ENCODE data around the gene RASGRP3. TPM values are rescaled to one million over a fixed set of nuclear protein-coding genes. Genes with fewer than 3 reads are reported as not detected.

The RASGRP3 gene
- total RNA-seq, 1 experiment from 2014 or later, result 0.59 TPM

DNA sequence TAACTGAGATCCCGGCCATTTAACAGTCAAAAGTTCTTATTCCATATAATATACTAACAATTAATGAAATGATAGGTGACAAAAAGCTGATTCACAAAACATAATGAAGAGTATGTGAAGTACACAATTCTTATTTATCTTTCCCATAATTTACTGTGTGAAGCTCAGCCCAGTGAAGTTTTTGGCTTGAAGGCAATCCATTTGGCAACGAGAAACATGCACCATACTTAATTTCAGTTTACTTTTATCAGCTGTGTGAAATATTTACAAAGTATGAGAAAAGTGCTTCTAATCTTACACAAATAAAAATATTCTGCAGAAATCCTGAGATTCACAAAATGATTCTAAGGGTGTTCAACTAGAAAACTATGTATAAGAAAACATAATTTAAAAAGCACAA, 110.3 kb downstream of the RASGRP3 start:
- CTCF ChIA-PET, result interaction anchor here (0.6 kb wide), 1 partner anchor 174 kb away, joined by 3 read pairs; no protein-coding TSS in a partner anchor
- no peak overlapping the region for H2AFZ ChIP-seq (ENCODE audit: low read depth, low read length, poor library complexity, severe bottlenecking)
- BruUV-seq (replicated peaks), result no TSS peak
- no peaks in the 10 kb centered on the region for H3K9me2 ChIP-seq (ENCODE audit: insufficient read depth)
- H3K27me3 ChIP-seq (ENCODE audit: insufficient read depth, low read length), result no peaks in the 10 kb centered on the region
- POLR2A ChIA-PET, result no interaction called here
- H4K20me1 ChIP-seq (ENCODE audit: insufficient read depth), result no peaks in the 10 kb centered on the region
- intact Hi-C loops (cut with micrococcal nuclease), result loop anchor here (10.0 kb wide), 3 partner anchors 112 to 642 kb away; partner anchors contain the start of genes LTBP1 and RASGRP3
- DNase-seq (ENCODE audit: low read depth, low spot score) (no peak), ATAC-seq (no peak)
- H3K36me3 ChIP-seq (ENCODE audit: control insufficient read depth in 1 of 2, insufficient read depth in 2 of 2, low read length in 2 of 2), result peaks cover 19 to 21% of the 10 kb centered on the region in 2 experiments
- H3K9ac ChIP-seq (ENCODE audit: low read length), result no peak overlapping the region
- no peaks in the 10 kb centered on the region for H3K9me3 ChIP-seq (ENCODE audit: control insufficient read depth in 1 of 2, insufficient read depth in 1 of 2, low read depth in 1 of 2, low read length in 2 of 2)
- H3K79me2 ChIP-seq (ENCODE audit: insufficient read depth, low read length), result peaks cover 12% of the 10 kb centered on the region
- H3K4me1 ChIP-seq (ENCODE audit: control insufficient read depth in 1 of 2, insufficient read depth in 2 of 2, low read length in 2 of 2), result no peaks in the 10 kb centered on the region
- no peak for TF ChIP-seq EGR1 (IDR thresholded peaks at IDR 0.05; ENCODE audit: low read depth)
- no peak for TF ChIP-seq TCF7L2 (IDR thresholded peaks at IDR 0.05; ENCODE audit: borderline replicate concordance, extremely low read depth, insufficient read depth, insufficient read length)
- TF ChIP-seq POLR2AphosphoS5 (IDR thresholded peaks at IDR 0.05; ENCODE audit: low read depth, low read length), result no peak
- TF ChIP-seq CBX3 (IDR thresholded peaks at IDR 0.05; ENCODE audit: low read depth), result no peak
- TF ChIP-seq, protein P1, sequence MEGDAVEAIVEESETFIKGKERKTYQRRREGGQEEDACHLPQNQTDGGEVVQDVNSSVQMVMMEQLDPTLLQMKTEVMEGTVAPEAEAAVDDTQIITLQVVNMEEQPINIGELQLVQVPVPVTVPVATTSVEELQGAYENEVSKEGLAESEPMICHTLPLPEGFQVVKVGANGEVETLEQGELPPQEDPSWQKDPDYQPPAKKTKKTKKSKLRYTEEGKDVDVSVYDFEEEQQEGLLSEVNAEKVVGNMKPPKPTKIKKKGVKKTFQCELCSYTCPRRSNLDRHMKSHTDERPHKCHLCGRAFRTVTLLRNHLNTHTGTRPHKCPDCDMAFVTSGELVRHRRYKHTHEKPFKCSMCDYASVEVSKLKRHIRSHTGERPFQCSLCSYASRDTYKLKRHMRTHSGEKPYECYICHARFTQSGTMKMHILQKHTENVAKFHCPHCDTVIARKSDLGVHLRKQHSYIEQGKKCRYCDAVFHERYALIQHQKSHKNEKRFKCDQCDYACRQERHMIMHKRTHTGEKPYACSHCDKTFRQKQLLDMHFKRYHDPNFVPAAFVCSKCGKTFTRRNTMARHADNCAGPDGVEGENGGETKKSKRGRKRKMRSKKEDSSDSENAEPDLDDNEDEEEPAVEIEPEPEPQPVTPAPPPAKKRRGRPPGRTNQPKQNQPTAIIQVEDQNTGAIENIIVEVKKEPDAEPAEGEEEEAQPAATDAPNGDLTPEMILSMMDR (IDR thresholded peaks at IDR 0.05 in 2 of 3, conservative IDR thresholded peaks at IDR 0.05 in 1 of 3; ENCODE audit: borderline replicate concordance in 1 of 3, insufficient read depth in 1 of 3, low read depth in 2 of 3, low read length in 2 of 3), result no peak
- TF ChIP-seq ZNF274 (IDR thresholded peaks at IDR 0.05; ENCODE audit: low read depth, low read length), result no peak
- no peak for TF ChIP-seq EZH2phosphoT487 (IDR thresholded peaks at IDR 0.05; ENCODE audit: borderline replicate concordance)
- no peak for TF ChIP-seq CEBPB (IDR thresholded peaks at IDR 0.05; ENCODE audit: low read depth)
- TF ChIP-seq, protein P2, sequence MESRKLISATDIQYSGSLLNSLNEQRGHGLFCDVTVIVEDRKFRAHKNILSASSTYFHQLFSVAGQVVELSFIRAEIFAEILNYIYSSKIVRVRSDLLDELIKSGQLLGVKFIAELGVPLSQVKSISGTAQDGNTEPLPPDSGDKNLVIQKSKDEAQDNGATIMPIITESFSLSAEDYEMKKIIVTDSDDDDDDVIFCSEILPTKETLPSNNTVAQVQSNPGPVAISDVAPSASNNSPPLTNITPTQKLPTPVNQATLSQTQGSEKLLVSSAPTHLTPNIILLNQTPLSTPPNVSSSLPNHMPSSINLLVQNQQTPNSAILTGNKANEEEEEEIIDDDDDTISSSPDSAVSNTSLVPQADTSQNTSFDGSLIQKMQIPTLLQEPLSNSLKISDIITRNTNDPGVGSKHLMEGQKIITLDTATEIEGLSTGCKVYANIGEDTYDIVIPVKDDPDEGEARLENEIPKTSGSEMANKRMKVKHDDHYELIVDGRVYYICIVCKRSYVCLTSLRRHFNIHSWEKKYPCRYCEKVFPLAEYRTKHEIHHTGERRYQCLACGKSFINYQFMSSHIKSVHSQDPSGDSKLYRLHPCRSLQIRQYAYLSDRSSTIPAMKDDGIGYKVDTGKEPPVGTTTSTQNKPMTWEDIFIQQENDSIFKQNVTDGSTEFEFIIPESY (IDR thresholded peaks at IDR 0.05; ENCODE audit: extremely low read depth, insufficient replicate concordance, low read length), result no peak
- TF ChIP-seq YY1 (IDR thresholded peaks at IDR 0.05; ENCODE audit: extremely low read depth, insufficient replicate concordance, low read depth, low read length), result no peak
- TF ChIP-seq FOSL1 (IDR thresholded peaks at IDR 0.05; ENCODE audit: low read depth), result no peak
- TF ChIP-seq SRF (IDR thresholded peaks at IDR 0.05; ENCODE audit: low read depth), result no peak
- no peak for TF ChIP-seq EZH2 (IDR thresholded peaks at IDR 0.05)
- TF ChIP-seq, protein P3, sequence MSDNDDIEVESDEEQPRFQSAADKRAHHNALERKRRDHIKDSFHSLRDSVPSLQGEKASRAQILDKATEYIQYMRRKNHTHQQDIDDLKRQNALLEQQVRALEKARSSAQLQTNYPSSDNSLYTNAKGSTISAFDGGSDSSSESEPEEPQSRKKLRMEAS (IDR thresholded peaks at IDR 0.05), result no peak
- TF ChIP-seq ELF1 (IDR thresholded peaks at IDR 0.05; ENCODE audit: borderline replicate concordance, low read depth), result no peak
- H3K4me3 ChIP-seq (replicated peaks in 1 of 2; ENCODE audit: low read depth in 1 of 2, low read length in 2 of 2), result no peak overlapping the region
- RAD21 ChIA-PET (ENCODE audit: low non-redundant PET in 1 of 2, low total read pairs in 2 of 2, uncharacterized antibody in 2 of 2, unreplicated experiment in 2 of 2), result no interaction called here
- H3K27ac ChIP-seq (ENCODE audit: low read depth, low read length), result no peak overlapping the region
- H3K4me2 ChIP-seq (ENCODE audit: low read length), result no peak overlapping the region

All from HCT116 (cell line).